DND-41 (cell line): Measurements from ENCODE around the gene AKR1B1.

Source experiments
- ATAC-seq: fragments of 200-7000 bp; cut with Tn5 transposase; 3 replicates; pipeline ENCODE4 v1.9.1; 2021; ENCODE audit warnings: low read depth; ENCODE audit not compliant: insufficient read depth
- DNase-seq: peaks from one replicate; pipeline ENCODE4 v3.0.0-alpha.2; 2020
- H2AFZ ChIP-seq: 2 replicates; pipeline ENCODE4 v1.6.0; 2012; ENCODE audit warnings: low read depth, low read length
- H3K27ac ChIP-seq: 2 replicates; pipeline ENCODE4 v1.5.1; 2012; ENCODE audit warnings: low read length, inconsistent platforms
- H3K27me3 ChIP-seq: fragments of 200-600 bp; sonication (generic); 2 replicates; pipeline ENCODE4 v1.6.0; 2012; ENCODE audit warnings: low read length, mild to moderate bottlenecking, inconsistent platforms; ENCODE audit not compliant: insufficient read depth, poor library complexity
- H3K36me3 ChIP-seq: 2 replicates; pipeline ENCODE4 v1.5.1; 2012; ENCODE audit warnings: low read length, inconsistent platforms; ENCODE audit not compliant: insufficient read depth
- H3K4me1 ChIP-seq: 2 replicates; pipeline ENCODE4 v1.5.1; 2012; ENCODE audit warnings: mild to moderate bottlenecking, low read length; ENCODE audit not compliant: insufficient read depth
- H3K4me2 ChIP-seq: 2 replicates; pipeline ENCODE4 v1.6.0; 2012; ENCODE audit warnings: mild to moderate bottlenecking, moderate library complexity, low read length, inconsistent platforms; ENCODE audit not compliant: insufficient read depth
- H3K4me3 ChIP-seq, 2 experiments: fragments of 200-600 bp in 1 of 2; shearing (Covaris generic) in 1 of 2; 2 replicates each; pipeline ENCODE4 v1.5.1; 2012 to 2016; ENCODE audit warnings: inconsistent platforms in 2 of 2, low read length in 2 of 2, mild to moderate bottlenecking in 2 of 2, low read depth in 1 of 2, moderate library complexity in 1 of 2
- H3K79me2 ChIP-seq: 2 replicates; pipeline ENCODE4 v1.6.0; 2012; ENCODE audit warnings: low read length, inconsistent platforms; ENCODE audit not compliant: insufficient read depth
- H3K9ac ChIP-seq: 2 replicates; pipeline ENCODE4 v1.6.0; 2012; ENCODE audit warnings: low read depth, mild to moderate bottlenecking, inconsistent platforms, low read length, moderate library complexity
- H3K9me3 ChIP-seq: 2 replicates; pipeline ENCODE4 v1.5.1; 2012; ENCODE audit warnings: low read length, moderate library complexity, mild to moderate bottlenecking, inconsistent platforms; ENCODE audit not compliant: insufficient read depth, severe bottlenecking
- H4K20me1 ChIP-seq: 2 replicates; pipeline ENCODE4 v1.6.0; 2012; ENCODE audit warnings: low read length; ENCODE audit not compliant: insufficient read depth
- EZH2 ChIP-seq: IDR thresholded peaks from 3 replicates; pipeline ENCODE4 v1.6.1; 2012; ENCODE audit warnings: borderline replicate concordance, low read depth, mild to moderate bottlenecking, moderate library complexity, low read length, inconsistent platforms; ENCODE audit not compliant: severe bottlenecking
- TF ChIP-seq, protein P1 (sequence below): IDR thresholded peaks from 2 replicates; pipeline ENCODE4 v1.5.1; 2012; ENCODE audit warnings: borderline replicate concordance, low read length, moderate library complexity, mild to moderate bottlenecking; ENCODE audit not compliant: poor library complexity, severe bottlenecking; ENCODE audit errors: extremely low read depth

The AKR1B1 gene

DNA sequence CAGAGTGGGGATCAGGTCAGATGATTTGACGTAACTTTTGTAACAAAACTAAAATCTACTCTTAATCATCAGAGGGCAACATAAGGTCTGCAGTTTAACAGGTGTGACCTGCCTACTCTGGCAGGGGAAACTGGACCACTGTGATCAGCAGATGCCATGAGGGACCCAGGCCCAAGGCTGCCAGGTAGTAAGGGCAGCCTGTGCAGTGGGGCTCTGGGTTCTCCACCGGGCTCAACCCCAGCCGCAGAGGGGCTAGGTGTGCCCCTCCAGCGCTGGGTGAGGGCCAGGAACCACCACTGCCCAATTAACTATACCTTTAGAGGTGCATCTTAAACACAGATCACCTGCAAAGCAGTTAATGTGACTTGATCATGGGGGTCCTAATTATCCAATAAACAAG, 17.6 kb downstream of the AKR1B1 start:
- Histone ChIP-seq H3K27me3 (no peaks in the 10 kb centered on the region), H2AFZ (no peak overlapping the region), H3K4me3 (no peak overlapping the region), H3K4me1 (no peaks in the 10 kb centered on the region), H3K27ac (no peak overlapping the region), H3K79me2 (no peaks in the 10 kb centered on the region), H3K9me3 (no peaks in the 10 kb centered on the region), H4K20me1 (no peaks in the 10 kb centered on the region), H3K36me3 (peaks cover 61% of the 10 kb centered on the region), H3K9ac (no peak overlapping the region), H3K4me2 (no peak overlapping the region)
- no peak for ATAC-seq
- TF ChIP-seq EZH2: no peak
- TF ChIP-seq, protein P1, sequence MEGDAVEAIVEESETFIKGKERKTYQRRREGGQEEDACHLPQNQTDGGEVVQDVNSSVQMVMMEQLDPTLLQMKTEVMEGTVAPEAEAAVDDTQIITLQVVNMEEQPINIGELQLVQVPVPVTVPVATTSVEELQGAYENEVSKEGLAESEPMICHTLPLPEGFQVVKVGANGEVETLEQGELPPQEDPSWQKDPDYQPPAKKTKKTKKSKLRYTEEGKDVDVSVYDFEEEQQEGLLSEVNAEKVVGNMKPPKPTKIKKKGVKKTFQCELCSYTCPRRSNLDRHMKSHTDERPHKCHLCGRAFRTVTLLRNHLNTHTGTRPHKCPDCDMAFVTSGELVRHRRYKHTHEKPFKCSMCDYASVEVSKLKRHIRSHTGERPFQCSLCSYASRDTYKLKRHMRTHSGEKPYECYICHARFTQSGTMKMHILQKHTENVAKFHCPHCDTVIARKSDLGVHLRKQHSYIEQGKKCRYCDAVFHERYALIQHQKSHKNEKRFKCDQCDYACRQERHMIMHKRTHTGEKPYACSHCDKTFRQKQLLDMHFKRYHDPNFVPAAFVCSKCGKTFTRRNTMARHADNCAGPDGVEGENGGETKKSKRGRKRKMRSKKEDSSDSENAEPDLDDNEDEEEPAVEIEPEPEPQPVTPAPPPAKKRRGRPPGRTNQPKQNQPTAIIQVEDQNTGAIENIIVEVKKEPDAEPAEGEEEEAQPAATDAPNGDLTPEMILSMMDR: no peak
- no peak for DNase-seq

DNA sequence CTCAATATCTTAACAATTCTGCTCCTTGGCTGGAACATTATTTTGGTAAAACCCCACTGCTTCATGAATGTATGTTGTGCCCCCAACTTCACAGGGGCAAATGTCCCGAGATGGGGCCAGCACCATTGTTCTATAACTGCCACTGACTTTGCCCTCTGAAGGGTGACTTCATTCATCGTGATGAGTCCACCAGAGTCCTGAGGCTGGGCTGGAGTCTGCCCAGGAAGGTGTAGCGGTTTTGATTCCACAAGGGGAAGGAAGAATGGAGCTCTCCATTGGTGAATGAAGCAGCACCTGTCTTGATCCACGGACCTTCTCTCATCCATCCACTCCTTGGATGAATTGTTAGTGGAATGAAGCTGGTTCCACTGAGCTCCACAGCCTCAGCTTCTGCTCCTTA, 18.4 kb downstream of the AKR1B1 start:
- H2AFZ ChIP-seq: no peak overlapping the region
- H3K9ac ChIP-seq: no peak overlapping the region
- no peak for TF ChIP-seq EZH2
- TF ChIP-seq, protein P1: no peak
- H3K4me3 ChIP-seq: no peak overlapping the region
- peaks cover 53% of the 10 kb centered on the region for H3K36me3 ChIP-seq
- H3K4me1 ChIP-seq: no peaks in the 10 kb centered on the region
- ATAC-seq: no peak
- DNase-seq: no peak
- H3K9me3 ChIP-seq: no peaks in the 10 kb centered on the region
- H4K20me1 ChIP-seq: no peaks in the 10 kb centered on the region
- no peak overlapping the region for H3K27ac ChIP-seq
- H3K27me3 ChIP-seq: no peaks in the 10 kb centered on the region
- H3K79me2 ChIP-seq: no peaks in the 10 kb centered on the region
- no peak overlapping the region for H3K4me2 ChIP-seq

DNA sequence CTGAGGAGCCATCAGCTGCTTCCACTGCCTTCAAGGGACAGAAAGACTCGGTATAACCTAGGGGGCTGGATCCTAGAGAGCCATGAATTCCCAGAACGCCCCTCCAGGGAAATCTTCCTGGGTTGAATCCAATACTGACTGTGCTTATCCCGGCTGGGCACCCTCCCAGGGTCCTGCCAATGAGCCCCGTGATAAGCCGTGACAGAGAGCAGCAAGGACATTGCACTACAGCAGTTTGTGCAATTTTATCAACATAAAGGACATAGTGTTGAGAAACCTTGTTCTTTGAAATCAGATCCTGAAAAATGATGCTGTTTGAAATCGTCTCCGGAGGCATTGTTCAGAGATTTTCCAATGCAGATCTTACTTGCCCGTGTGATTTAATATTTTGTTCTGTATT, 18.8 kb downstream of the AKR1B1 start:
- no peaks in the 10 kb centered on the region for H3K79me2 ChIP-seq
- H3K4me3 ChIP-seq: no peak overlapping the region
- DNase-seq (no peak), ATAC-seq (no peak)
- no peaks in the 10 kb centered on the region for H4K20me1 ChIP-seq
- H2AFZ ChIP-seq: no peak overlapping the region
- no peak overlapping the region for H3K9ac ChIP-seq
- no peak for TF ChIP-seq EZH2
- TF ChIP-seq, protein P1: no peak
- no peak overlapping the region for H3K4me2 ChIP-seq
- no peaks in the 10 kb centered on the region for H3K9me3 ChIP-seq
- no peaks in the 10 kb centered on the region for H3K4me1 ChIP-seq
- H3K27me3 ChIP-seq: no peaks in the 10 kb centered on the region
- peaks cover 49% of the 10 kb centered on the region for H3K36me3 ChIP-seq
- H3K27ac ChIP-seq: no peak overlapping the region

DNA sequence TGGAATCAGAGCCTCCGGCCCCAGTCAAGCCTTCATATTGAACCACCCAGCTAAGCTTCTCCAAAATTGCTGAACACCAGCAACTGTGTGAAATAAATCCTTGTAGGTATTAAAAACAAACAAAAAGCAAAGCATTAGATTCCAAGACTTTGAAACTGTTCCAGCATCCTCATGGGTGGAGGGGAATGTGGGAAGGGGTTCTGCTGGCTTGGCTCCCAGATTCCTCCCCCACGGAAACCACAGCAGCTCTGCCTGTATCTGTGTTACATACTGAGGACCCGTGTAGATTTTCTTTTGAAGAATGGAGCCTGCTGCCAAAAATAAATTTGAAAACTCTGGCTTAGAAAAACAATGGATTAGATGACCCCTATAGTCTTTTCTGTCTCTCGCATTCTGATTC, 20.0 kb downstream of the AKR1B1 start:
- H3K27me3 ChIP-seq: no peaks in the 10 kb centered on the region
- no peaks in the 10 kb centered on the region for H4K20me1 ChIP-seq
- peaks cover 38% of the 10 kb centered on the region for H3K36me3 ChIP-seq
- H3K27ac ChIP-seq: no peak overlapping the region
- no peak for DNase-seq
- no peak overlapping the region for H3K4me2 ChIP-seq
- no peaks in the 10 kb centered on the region for H3K79me2 ChIP-seq
- no peak overlapping the region for H3K9ac ChIP-seq
- no peaks in the 10 kb centered on the region for H3K4me1 ChIP-seq
- no peak overlapping the region for H2AFZ ChIP-seq
- no peak for ATAC-seq
- TF ChIP-seq, protein P1: no peak
- no peak for TF ChIP-seq EZH2
- H3K4me3 ChIP-seq: no peak overlapping the region
- H3K9me3 ChIP-seq: no peaks in the 10 kb centered on the region
